ENCODE results near the gene INS. TPM values are rescaled to one million over a fixed set of nuclear protein-coding genes. Genes with fewer than 3 reads are reported as not detected.

INS gene
- total and polyA plus RNA-seq, 2 donors (not counting 1 experiment from before 2014, with no cell fraction given) = not detected

DNA sequence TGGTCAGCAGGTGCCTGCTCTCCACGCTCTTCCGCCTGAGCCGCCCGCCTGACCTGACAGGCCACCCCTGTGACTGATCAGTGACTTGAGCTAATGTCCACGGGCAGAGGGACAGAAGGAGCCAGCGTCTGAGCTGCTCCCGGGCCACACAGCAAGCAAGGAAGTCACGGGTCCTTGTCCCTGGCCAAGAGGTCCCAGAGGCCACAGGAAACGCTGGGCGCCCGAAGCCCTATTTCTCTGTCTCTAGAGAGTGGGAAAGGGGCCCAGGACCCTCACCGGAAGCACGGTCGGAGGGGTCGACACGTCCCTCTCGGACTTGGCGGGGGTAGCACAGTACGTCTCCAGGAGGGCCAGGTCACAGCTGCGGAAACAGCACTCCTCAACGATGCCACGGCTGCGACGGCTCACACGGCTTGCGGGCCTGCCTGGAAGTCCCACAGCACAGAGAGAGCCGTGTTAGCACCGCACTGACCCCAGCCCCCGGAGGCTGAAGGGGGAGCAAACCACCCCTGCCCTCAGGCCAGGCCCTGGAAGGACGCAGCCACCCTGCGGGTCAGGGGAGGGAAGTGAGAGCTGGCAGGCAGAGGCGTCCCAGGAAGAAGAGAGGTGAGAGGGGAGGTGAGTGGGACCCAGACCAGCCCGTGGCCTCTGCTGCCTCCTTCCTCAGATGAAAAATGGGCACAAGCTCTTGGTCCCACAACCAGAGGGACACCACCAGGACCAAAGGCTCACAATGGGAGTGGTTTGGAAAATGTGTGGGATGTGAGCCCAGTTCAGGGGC lies 27.6 kb downstream of the INS start:
- intact Hi-C loops (cut with micrococcal nuclease) = no loop called here
- H3K4me3 ChIP-seq (ENCODE audit: control extremely low read depth in 1 of 5, extremely low read depth in 1 of 5, insufficient read depth in 1 of 5, low read depth in 2 of 5, low read length in 4 of 5) = no peak overlapping the region
- H2AFZ ChIP-seq (ENCODE audit: insufficient read depth, low read depth, low read length, poor library complexity, severe bottlenecking) = no peak overlapping the region
- peaks cover 0 to 3% (median 0%) of the 10 kb centered on the region in 3 donors for H3K9me3 ChIP-seq (ENCODE audit: control extremely low read depth in 1 of 3, control insufficient read depth in 2 of 3, insufficient read depth in 1 of 3, low read length in 2 of 3)
- peaks cover 4% of the 10 kb centered on the region for H3K9me3 Mint-ChIP-seq (ENCODE audit: insufficient read depth)
- H3K27me3 ChIP-seq (replicated peaks in 1 of 4; ENCODE audit: control extremely low read depth in 1 of 4, control insufficient read depth in 3 of 4, insufficient read depth in 4 of 4, low read length in 3 of 4) = peaks cover 0 to 46% (median 10%) of the 10 kb centered on the region in 4 experiments
- ChIA-PET POLR2A (no interaction called here), CTCF (interaction anchor here (1.6 kb wide), 1 partner anchor 17 kb away, joined by 8 read pairs; no protein-coding TSS in a partner anchor)
- TF ChIP-seq, protein P1, sequence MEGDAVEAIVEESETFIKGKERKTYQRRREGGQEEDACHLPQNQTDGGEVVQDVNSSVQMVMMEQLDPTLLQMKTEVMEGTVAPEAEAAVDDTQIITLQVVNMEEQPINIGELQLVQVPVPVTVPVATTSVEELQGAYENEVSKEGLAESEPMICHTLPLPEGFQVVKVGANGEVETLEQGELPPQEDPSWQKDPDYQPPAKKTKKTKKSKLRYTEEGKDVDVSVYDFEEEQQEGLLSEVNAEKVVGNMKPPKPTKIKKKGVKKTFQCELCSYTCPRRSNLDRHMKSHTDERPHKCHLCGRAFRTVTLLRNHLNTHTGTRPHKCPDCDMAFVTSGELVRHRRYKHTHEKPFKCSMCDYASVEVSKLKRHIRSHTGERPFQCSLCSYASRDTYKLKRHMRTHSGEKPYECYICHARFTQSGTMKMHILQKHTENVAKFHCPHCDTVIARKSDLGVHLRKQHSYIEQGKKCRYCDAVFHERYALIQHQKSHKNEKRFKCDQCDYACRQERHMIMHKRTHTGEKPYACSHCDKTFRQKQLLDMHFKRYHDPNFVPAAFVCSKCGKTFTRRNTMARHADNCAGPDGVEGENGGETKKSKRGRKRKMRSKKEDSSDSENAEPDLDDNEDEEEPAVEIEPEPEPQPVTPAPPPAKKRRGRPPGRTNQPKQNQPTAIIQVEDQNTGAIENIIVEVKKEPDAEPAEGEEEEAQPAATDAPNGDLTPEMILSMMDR (IDR thresholded peaks at IDR 0.05) = no peak
- no peak for TF ChIP-seq EZH2 (IDR thresholded peaks at IDR 0.05; ENCODE audit: borderline replicate concordance, insufficient read depth, low read depth, low read length, poor library complexity, severe bottlenecking)
- DNase-seq = no peak
- H4K20me1 ChIP-seq (ENCODE audit: control insufficient read depth, insufficient read depth, low read length, poor library complexity, severe bottlenecking) = no peaks in the 10 kb centered on the region
- H3K27ac Mint-ChIP-seq = no peak overlapping the region
- no peak for ATAC-seq (ENCODE audit: low read depth)
- peaks cover 30% of the 10 kb centered on the region for H3K27me3 Mint-ChIP-seq
- WGBS (ENCODE audit: insufficient coverage) = 69% methylated on average over 33 of the region's 33 CpGs
- no peak overlapping the region for H3K27ac ChIP-seq (ENCODE audit: low read length in 2 of 2)
- peaks cover 9 to 12% of the 10 kb centered on the region in 2 donors for H3K4me1 ChIP-seq (ENCODE audit: control insufficient read depth in 2 of 2, insufficient read depth in 2 of 2, low read length in 2 of 2)
- no peak overlapping the region for H3K9ac ChIP-seq (ENCODE audit: low read length)
- H3K4me1 Mint-ChIP-seq = peaks cover 11% of the 10 kb centered on the region
- H3K36me3 ChIP-seq (replicated peaks in 1 of 2; ENCODE audit: control extremely low read depth in 1 of 2, control insufficient read depth in 1 of 2, extremely low read depth in 1 of 2, insufficient read depth in 2 of 2, low read length in 1 of 2) = no peaks in the 10 kb centered on the region
- no peak overlapping the region for H3K4me3 Mint-ChIP-seq
- no peaks in the 10 kb centered on the region for H3K79me2 ChIP-seq (ENCODE audit: control insufficient read depth, insufficient read depth, low read length)
- H3K4me2 ChIP-seq (replicated peaks; ENCODE audit: low read depth, low read length, poor library complexity, severe bottlenecking) = no peak overlapping the region

DNA sequence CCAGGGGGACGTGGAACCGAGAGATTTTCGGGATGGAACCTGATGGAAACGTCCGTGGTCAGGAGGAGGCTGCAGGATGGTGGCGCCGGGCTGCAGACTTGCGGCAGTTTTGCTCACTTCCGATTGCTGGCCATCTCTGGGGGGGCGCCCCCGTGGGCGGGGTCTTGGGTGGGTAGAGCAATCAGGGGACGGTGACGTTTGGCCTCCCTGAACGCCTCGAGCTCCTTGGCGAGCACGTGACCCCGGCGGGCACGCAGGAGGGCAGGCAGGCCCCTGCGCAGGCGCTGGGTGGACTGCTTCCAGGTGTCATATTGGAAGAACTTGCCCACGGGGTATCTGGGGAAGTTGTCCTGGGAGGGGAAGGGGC lies 28.2 kb downstream of the INS start:
- Histone ChIP-seq H3K27me3 (replicated peaks in 1 of 4; ENCODE audit: control extremely low read depth in 1 of 4, control insufficient read depth in 3 of 4, insufficient read depth in 4 of 4, low read length in 3 of 4) (peaks cover 0 to 46% (median 10%) of the 10 kb centered on the region in 4 experiments), H2AFZ (ENCODE audit: insufficient read depth, low read depth, low read length, poor library complexity, severe bottlenecking) (no peak overlapping the region), H3K9me3 (ENCODE audit: control extremely low read depth in 1 of 3, control insufficient read depth in 2 of 3, insufficient read depth in 1 of 3, low read length in 2 of 3) (peaks cover 0 to 3% (median 0%) of the 10 kb centered on the region in 3 donors), H3K9ac (ENCODE audit: low read length) (no peak overlapping the region), H3K79me2 (ENCODE audit: control insufficient read depth, insufficient read depth, low read length) (no peaks in the 10 kb centered on the region), H3K4me3 (ENCODE audit: control extremely low read depth in 1 of 5, extremely low read depth in 1 of 5, insufficient read depth in 1 of 5, low read depth in 2 of 5, low read length in 4 of 5) (no peak overlapping the region), H4K20me1 (ENCODE audit: control insufficient read depth, insufficient read depth, low read length, poor library complexity, severe bottlenecking) (no peaks in the 10 kb centered on the region), H3K4me1 (ENCODE audit: control insufficient read depth in 2 of 2, insufficient read depth in 2 of 2, low read length in 2 of 2) (peaks cover 9% of the 10 kb centered on the region in 2 donors), H3K4me2 (replicated peaks; ENCODE audit: low read depth, low read length, poor library complexity, severe bottlenecking) (no peak overlapping the region), H3K36me3 (replicated peaks in 1 of 2; ENCODE audit: control extremely low read depth in 1 of 2, control insufficient read depth in 1 of 2, extremely low read depth in 1 of 2, insufficient read depth in 2 of 2, low read length in 1 of 2) (no peaks in the 10 kb centered on the region), H3K27ac (ENCODE audit: low read length in 2 of 2) (no peak overlapping the region)
- TF ChIP-seq, protein P1 (IDR thresholded peaks at IDR 0.05) = no peak
- TF ChIP-seq EZH2 (IDR thresholded peaks at IDR 0.05; ENCODE audit: borderline replicate concordance, insufficient read depth, low read depth, low read length, poor library complexity, severe bottlenecking) = no peak
- Mint-ChIP-seq H3K4me3 (no peak overlapping the region), H3K27me3 (peaks cover 30% of the 10 kb centered on the region), H3K4me1 (peaks cover 8% of the 10 kb centered on the region), H3K27ac (no peak overlapping the region), H3K9me3 (ENCODE audit: insufficient read depth) (peaks cover 4% of the 10 kb centered on the region)
- ATAC-seq (ENCODE audit: low read depth) = no peak
- WGBS (ENCODE audit: insufficient coverage) = 35% methylated on average over 22 of the region's 24 CpGs
- intact Hi-C loops (cut with micrococcal nuclease) = no loop called here
- CTCF ChIA-PET = interaction anchor here (1.6 kb wide), 1 partner anchor 18 kb away, joined by 8 read pairs; no protein-coding TSS in a partner anchor
- DNase-seq = no peak
- POLR2A ChIA-PET = no interaction called here
